NCI-H2196 treated with DMSO at 0.1 percent for 48 hours (cell line): ENCODE measurements around the gene ABCG1.

Source experiments
- DNase-seq: peaks from one replicate; lab custom pipeline; 2025; ENCODE audit not compliant: unreplicated experiment; lab: John Stamatoyannopoulos, UW

ABCG1 gene

DNA sequence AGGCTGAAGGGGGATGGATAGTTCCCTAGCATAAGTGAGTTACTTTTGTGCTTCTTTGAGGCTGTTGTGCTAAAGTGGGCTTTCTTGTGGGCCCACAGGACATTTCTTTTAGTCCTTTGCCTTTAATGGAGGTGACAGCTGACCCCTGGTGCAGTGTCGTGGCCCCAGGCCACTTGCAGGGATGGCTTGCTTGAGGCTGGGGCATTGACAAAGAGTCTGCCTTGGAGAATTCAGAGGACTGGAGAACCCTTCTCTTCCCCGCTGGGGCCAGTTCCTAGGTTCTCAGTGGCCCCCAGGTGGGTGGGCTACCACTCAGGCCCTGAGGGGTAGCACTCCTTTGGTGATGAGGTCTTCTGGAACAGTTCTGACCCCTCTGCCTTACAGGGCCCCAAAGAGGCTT is 12.8 kb downstream of the ABCG1 start:
- no peak for DNase-seq

DNA sequence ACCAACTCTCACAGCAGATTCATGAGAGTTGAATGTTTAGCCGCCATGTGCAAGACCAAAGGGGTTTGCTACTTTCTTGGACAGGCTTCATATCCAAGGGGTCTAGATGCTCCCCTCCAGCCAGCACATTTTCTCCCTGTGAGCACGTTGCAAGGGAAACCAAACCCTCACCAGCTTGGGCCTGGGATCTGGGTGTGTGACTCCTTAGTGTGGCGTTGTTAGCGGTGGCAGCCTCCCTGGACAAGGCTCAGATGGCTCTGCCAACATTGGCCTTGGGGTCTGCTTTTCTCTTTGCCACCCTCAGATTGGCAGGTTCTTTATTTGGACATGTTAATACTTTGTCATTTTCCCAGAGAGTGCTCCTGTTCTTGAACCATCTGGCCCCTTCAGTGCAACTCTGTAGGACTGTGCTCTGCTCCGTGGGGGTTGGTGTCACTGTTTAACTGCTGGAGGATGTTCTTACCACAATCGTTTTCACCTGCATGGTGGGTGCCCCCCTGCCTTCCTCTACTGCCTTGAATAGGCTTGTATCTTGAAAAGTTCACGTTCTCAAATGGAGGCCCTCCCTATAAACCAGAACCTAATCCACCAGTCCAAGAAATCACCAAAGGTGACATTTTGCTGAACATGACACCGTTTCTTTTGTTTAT is 13.4 kb downstream of the ABCG1 start:
- DNase-seq: no peak

DNA sequence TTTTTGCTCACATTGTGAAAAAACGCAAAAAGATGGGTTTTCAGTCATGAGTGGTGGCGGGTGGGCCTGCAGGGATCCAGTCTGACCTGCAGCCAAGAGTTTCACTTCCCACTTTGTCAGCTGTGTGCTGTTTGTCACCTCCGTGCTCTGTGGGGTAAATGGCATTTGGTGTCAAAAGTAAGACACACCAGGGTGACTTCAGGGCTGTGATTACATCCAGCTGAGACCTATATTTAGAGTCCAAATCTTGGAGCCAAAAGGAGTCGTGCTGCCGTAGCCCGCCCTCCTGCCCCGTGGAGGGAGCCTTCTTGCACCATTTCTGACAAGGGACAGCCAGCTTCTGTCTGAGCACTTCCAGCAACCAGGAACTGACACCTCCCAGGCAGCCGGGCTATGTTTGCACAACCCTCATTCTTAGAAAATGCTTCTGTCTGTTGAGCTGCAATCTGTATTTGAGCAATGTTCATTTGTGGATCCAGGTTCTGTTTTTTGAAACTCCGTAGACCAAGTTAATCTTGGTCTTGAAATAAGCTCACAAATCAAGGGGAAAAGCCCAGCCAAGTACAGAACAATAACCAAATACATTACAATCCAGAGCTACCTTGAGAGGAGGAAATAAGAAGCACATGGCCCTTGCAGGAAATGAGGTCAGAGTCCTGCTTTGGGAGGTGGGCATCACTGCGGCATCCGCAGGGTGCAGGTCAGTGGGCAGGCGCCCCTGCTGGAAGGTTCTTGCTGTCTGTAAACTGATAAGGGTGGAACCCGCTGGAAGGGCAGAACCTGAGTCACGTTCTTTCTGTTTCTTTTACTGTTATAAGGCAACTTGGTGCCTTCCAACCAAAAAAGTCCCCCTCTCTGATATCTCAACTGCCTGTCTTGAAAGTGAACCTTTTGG is 14.4 kb downstream of the ABCG1 start:
- DNase-seq: peak; percentile 36

DNA sequence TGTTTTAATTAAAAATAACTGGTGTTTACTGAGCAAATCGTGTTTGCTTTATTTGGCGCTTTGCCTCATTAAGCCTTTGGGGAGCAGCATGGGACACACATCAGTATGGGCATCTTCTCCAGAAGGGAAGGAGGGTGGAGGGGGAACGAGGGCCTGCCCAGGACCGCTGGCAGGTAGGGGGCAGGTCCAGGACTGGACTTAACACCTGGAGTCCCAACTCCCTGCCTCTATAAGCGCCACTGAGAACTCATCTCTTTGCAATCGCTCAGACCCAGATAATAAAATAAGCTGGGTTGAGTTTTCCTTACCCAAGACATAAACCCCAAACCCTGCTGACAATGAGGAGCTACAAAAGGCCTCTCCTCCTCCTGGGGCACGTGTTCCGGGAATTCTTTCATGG is 15.1 kb downstream of the ABCG1 start:
- DNase-seq: no peak

DNA sequence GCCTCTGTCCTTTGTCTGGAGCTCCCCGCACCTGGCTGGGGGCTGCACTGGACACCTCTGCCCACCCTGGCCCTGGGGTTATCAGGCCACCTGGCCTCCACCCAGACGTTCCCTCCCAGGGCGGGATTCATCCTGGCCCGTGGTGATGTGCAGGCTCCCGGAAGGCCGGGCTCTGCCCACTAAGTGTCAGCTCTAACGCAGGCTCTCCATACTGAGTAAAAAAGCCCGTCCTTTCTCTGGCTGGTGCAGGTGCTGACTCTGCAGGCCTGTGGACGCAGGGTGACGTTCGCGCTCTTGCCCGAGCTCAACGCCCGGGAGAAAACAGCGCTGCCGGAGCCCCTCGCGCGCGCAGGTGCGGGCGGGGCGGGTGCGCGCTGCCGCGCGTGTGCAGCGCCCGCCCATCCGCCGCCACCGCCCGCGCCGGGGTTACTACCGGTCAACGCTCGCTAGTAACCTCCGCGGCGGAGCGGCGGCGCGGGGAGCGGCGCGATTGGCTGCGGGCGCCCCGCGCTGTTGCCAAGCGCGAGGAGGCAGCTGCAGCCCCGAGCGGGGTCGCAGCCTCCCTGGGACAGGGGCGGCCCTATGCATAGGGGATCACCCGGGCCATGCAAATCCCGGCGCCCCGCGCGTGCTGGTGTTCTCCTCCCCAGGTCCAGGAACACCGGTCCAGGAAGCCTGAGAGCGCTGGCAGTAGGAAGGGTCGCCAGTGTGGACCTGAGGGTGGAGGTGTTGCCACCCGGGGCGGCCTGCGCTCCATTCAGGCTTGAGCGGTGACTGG is 15.7 kb downstream of the ABCG1 start:
- peak; percentile 57 for DNase-seq

DNA sequence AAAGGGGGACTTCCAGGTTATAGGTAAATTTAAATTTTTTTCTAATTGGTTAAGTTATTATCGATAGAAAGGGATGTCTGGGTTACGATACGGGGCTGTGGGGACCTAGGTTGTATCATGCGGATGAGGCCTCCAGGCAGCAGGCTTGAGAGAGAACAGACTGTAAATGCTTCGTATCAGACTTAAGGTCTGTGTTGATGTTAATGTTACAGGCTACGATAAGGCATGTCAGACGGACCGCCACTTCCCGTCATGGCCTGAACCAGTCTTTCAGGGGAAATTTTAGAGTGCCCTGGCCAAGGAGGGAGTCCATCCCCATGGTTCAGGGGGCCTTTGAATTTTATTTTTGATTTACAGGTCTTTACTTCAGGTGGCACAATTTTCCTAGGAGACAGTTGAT is 16.7 kb downstream of the ABCG1 start:
- no peak for DNase-seq

DNA sequence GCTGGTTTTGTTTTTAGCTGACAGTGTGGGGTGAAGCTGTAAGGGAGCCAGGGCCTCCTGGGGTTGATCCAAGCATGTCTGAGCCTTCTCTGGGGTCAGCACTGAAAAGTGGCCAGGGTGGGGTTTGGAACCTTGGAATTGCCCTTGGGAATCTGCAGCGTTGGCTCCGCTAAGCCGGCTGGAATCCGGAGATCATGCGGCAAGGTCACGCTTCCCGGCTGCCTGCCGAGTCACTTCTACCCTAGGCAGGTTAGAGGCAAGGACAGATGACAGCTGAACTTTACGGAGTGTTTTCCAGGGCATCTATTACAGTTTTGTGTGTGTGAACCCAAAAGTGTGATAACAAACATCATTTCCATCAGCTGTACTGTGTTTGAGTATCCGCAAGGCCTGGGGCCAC is 17.1 kb downstream of the ABCG1 start:
- DNase-seq: no peak

DNA sequence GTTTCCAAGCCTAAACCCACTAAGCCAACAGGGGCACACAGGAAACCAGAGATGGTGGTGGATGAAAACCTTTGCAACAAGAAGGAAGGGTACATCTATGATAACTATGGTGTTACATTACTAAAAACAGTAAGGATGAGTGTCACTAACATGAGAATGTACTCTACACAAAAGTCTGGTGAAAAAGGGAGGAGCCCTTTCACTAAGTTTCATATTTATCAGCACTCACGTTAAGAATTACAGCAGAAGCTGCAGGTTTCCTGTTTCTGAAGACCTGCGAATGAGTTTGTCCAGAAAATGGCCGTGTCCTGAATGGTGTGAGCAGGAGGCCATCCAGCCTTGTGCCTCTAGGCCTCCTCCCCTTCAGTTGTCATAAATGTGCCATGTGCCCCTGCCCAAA is 17.8 kb downstream of the ABCG1 start:
- no peak for DNase-seq

DNA sequence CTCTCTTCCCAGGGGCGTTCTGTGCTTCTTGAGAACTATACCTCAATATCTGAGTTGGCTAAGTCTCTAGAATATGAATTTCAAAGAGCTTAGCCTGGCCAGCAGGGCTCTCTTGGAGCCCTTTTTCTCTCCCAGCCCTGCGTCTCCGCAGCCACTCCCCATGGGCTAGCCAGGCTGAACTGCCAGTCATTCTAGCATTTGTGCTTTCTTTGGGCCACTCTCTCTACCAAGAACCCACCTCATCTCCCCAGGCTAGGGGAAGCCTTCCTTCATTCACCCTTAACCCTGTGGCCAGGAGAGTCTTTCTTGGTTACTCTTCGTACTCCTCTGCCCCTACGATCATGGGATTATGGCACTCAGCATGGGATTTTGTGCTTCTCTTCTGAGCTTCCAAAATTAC is 18.2 kb downstream of the ABCG1 start:
- DNase-seq: no peak

DNA sequence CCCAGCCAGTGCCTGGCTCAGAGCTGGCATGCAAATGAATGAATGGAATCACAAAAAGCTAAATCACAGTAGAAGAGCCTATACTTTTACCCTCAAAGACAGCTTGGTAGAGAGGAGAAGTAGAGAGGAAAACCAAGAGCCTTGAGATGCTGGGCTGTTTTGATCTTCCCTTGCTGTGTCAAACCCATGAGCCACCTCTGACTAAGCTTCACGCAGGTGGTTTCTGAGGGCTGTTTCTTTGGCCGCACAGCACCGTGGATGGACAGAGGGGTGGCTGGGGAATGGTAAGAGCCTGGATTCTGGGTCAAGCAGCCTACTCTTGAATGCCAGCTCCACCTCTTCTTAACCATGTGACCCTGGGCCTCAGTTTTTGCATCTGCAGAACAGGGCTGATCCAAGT is 18.6 kb downstream of the ABCG1 start:
- DNase-seq: no peak

DNA sequence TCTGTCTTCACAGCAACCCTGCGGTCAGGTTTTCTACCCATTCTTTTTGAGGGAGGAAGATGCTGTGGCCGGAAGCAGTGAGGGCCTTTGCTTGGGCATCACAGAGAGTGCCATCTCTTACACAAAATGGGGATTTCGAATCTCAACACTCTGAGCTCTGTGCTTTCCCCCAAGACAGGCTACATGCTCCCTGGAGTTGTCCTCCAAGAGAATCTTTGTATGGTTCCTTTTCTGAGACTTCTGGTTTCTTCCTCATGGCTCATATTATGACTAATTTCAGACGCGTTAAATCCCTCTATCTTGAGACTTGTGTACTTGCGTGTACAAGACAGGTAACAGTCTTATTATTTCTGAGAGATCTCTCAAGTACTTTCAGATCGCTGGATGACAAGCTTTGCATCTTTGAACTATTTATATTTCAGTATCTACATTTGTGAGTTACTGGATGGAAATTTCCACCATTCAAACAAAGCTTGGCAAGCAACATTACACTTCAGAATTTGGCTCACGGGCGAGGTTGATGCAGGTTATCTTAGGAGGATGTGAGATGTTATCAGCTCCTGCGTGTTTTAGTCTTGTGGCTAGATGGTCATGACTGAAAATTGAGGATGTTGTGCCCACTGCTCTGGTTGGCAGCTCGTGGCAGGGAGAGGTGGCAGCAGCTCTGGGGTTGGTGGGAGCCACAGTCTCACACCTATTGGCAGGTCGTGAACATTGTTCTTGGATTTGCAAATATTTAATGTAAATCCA is 19.4 kb downstream of the ABCG1 start:
- DNase-seq: no peak

DNA sequence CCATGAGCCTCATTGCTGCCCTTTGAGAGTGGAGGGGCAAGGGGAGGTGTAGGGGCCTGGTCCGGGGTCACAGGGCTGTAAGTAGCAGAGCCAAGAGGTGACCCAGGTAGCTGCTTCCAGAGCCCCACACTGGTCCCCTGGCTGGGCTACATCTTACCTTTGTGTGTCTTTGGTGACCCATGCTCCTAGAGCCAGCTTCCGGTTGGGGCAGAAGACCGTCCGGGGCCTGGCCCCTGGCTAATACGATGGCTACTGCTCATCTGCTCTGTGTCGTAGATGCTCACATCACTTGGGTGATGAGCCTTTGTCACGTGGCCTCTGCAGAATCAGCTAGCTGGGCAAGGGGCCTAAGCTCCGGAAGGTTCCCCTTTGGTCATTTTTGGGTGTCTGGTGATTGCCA is 20.6 kb downstream of the ABCG1 start:
- no peak for DNase-seq

DNA sequence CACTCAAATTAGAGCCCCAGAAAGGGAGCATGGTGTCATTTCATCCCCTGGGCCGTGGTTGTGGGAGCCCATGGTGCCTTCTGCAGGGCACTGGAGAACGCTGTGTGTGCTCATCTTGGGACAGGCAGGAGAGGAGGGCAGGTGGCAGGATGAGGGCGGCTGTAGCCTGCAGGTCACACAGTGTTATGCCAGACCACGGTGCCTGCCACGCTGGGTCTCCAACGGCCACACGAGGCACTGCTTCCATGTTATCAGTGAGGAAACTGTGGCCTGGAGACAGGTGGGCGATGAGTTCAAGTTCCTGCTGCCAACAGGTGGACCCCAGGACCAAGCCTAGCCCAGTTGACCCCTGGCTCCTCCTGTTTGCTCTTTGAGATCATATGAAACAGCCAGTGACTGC is 21.0 kb downstream of the ABCG1 start:
- no peak for DNase-seq

DNA sequence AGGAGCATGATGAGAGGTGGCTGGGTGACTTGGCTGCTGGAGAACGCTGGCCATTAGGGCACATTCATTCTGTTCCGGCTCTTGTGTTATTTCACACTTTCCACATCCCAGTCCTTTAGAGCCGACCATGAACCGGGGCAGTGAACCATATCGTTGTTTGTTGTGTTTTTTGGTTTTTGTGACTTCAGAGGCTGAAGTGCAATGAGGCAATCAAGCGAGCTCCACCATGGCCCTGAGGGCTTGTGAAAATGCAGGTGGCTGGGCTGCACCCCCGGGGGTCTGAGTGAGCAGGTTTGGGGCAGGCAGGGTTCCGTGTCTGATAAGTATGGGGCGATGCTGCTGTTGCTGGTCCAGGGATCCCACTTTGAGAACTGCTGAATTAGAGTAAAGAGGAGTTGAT is 23.7 kb downstream of the ABCG1 start:
- no peak for DNase-seq

DNA sequence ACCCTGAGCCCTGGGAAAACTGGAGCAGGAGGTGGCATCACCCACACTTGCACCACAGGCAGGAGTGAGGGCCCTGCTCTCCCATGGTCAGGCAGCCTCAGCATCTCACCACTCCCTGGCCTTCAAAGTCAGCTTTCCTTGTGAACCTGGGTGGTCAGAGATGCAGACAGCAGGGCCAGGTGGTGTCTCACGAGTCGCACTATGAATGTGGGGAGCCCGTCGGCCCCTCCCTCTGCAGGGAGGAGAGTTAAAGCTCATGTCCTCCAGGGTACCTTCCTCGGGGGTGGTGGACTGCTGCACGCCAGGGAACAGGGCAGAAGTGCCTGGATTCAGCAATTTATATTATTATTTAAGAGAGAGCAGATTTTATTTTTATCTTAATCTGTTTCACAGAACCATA is 24.1 kb downstream of the ABCG1 start:
- DNase-seq: no peak

DNA sequence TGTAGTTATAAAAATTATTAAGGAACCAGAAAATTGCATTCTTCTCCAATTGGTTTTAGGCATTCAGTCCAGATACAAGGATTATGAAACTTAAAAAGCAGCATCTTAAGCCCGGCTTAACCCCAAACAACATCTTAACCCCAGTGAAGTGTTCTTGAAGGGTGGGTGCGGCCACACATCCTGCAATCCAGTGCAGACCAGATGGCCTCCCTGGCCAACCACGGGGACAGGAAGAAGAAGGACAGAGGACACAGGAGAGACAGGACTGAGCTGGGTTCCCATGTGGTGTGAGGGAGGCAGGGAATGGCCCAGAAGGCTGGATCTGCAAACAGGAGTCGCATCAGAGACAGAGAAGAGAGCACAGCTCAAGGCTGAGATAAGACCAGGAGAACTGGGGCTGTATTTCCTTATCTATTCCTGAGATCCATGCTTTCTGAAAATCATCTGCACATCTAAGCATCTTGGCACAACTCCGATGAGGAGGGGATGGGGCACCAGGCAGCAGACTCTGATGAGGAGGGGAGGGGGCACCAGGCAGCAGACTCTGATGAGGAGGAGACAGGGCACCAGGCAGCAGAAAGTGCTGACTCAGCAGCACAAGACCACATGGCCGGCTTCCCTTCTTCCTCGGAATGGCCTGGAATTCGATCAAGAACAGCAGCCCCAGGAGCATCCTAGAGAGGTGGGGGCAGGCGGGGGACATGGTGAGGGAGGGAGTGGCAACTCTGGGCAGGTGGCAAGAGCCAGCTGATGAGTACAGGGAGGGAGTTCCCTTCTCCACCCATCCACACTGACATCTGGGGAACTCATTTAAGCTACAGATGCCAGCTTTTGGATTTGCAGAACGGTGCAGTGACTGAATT is 26.6 kb downstream of the ABCG1 start:
- DNase-seq: no peak

DNA sequence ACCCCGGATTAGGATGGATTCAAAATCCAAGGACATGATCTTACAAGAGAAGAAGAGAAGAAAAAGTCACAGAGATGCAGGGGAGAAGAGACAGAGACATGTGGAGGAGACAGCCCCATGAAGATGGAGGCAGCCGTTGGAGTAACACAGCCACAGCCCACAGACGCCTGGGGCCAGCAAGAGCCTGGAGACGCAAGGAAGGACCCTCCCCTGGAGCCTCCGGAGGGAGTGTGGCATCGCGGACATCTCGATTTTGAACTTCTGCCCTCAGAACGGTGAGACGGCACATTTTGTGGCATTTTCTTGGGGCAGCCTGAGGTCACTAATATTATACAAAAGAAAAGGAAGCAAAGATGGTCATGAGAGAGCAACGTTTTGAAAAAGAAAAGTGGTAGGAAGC is 28.8 kb downstream of the ABCG1 start:
- no peak for DNase-seq

DNA sequence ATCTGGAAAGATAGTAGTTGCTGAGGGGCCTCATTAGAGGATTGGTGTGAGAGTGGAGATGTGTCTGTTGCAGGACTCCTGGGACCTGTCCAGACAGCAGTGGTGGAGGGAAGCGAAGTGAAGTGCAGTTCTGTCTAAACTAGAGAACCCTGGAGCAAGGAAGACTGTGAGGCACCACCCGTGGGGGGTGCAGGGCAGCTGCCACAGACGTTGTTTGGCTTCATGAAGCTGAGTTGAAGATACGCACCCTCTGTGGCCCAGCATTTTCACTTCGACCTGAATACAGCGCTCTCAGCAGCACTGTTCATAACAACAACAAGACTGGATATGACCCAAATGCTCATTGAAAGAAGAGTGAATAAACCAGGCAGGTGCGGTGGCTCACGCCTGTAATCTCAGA is 29.3 kb downstream of the ABCG1 start:
- DNase-seq: no peak

DNA sequence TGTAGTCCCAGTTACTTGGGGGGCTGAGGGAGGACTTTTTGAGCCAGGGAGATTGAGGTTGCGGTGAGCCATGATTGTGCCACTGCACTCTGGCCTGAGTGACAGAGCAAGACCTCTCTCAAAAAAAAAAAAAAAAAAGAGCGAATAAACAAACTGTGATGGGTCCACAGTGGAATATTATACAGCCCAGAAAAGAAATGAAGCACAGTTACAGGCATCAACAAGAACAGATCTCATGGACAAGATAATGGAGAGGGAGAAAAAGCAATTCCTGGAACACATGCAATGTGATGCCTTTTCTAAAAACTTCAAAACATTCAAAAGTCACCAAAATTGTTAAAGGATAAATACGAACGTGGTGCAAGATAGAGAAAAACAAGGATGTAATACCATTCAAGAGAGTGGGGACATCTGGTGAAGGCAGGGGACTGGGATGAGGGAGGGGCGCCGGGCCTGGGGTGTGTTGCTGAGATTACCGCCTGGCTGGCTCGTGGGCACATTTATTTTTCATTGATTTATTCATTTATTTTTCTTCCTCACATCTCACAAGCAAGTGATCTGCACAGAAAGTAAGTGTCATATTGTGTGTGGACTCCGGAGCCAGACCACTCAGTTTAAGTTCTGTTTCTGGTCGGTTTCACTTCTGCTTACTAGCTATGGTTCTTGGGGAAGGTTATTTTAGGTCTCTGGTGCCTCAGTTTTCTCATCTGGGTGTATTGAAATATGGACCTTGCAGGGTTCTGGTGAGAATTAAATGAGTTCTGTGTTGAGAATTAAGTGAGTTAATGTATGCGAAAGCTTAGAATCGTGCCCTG is 30.1 kb downstream of the ABCG1 start:
- no peak for DNase-seq
